GM19463 (cell line): ENCODE data around the gene MBNL1.
A peak's percentile ranks its signal among the peaks of the same experiment; 100 is the strongest.

Experiments used
- ATAC-seq: cut with Tn5 transposase; IDR thresholded peaks from one replicate; pipeline ENCODE4 v1.9.1; 2021; ENCODE audit warnings: mild to moderate bottlenecking, moderate library complexity; ENCODE audit not compliant: unreplicated experiment

Gene MBNL1

GRCh38 chr3:152466784-152467183 is 198.1 kb downstream of the MBNL1 start:
- ATAC-seq: peak; percentile 50

- no peak for ATAC-seq
Observed at GRCh38 chr3:152469248-152470025, 200.7 kb downstream of the MBNL1 start.

GRCh38 chr3:152470095-152470494 is 201.4 kb downstream of the MBNL1 start:
- no peak for ATAC-seq

GRCh38 chr3:152470893-152471292 is 202.2 kb downstream of the MBNL1 start:
- no peak for ATAC-seq

GRCh38 chr3:152471814-152472671 is 203.3 kb downstream of the MBNL1 start:
- ATAC-seq: peak; percentile 74

GRCh38 chr3:152472672-152472954 is 203.9 kb downstream of the MBNL1 start:
- no peak for ATAC-seq

- ATAC-seq: peak; percentile 54
Observed at GRCh38 chr3:152474585-152474984, 205.9 kb downstream of the MBNL1 start.

GRCh38 chr3:152477422-152477821 is 208.7 kb downstream of the MBNL1 start:
- no peak for ATAC-seq

GRCh38 chr3:152480282-152480953 is 211.7 kb downstream of the MBNL1 start:
- peak; percentile 92 for ATAC-seq

GRCh38 chr3:152486364-152486763 is 217.6 kb downstream of the MBNL1 start:
- ATAC-seq: no peak

- ATAC-seq: no peak
Observed at GRCh38 chr3:152488449-152488848, 219.7 kb downstream of the MBNL1 start.

- ATAC-seq: peak; percentile 65
Observed at GRCh38 chr3:152491922-152492321, 223.2 kb downstream of the MBNL1 start.

- ATAC-seq: no peak
Observed at GRCh38 chr3:152496286-152496685, 227.6 kb downstream of the MBNL1 start.

GRCh38 chr3:152496716-152497115 is 228.0 kb downstream of the MBNL1 start:
- no peak for ATAC-seq

- ATAC-seq: no peak
Observed at GRCh38 chr3:152497457-152497856, 228.7 kb downstream of the MBNL1 start.

GRCh38 chr3:152497890-152498289 is 229.2 kb downstream of the MBNL1 start:
- no peak for ATAC-seq

- no peak for ATAC-seq
Observed at GRCh38 chr3:152499791-152500385, 231.2 kb downstream of the MBNL1 start.

- ATAC-seq: peak; percentile 97
Observed at GRCh38 chr3:152505926-152506325, 237.2 kb downstream of the MBNL1 start.

- no peak for ATAC-seq
Observed at GRCh38 chr3:152508705-152509104, 240.0 kb downstream of the MBNL1 start.

- peak; percentile 80 for ATAC-seq
Observed at GRCh38 chr3:152511904-152512303, 243.2 kb downstream of the MBNL1 start.

- no peak for ATAC-seq
Observed at GRCh38 chr3:152513301-152513960, 244.7 kb downstream of the MBNL1 start.
